GM12878 (cell line): ENCODE measurements around the gene PTPN13. TPM values are rescaled to one million over a fixed set of nuclear protein-coding genes. Genes with fewer than 3 reads are reported as not detected.

Experiments
- ATAC-seq: fragments of 200-7000 bp; cut with Tn5 transposase; 3 replicates; pipeline ENCODE4 v1.9.1; 2020; ENCODE audit warnings: mild to moderate bottlenecking, moderate library complexity
- BruUV-seq: library from RNA; stranded (reverse); fragments of 400-500 nt; replicated peaks from 2 replicates; lab custom pipeline; 2021; lab: Mats Ljungman, UMichigan
- CTCF ChIA-PET: fragments of 300-600 bp; sonication (Branson Sonifier 250); formaldehyde crosslinking; extraction: SDS; loops from one replicate; lab custom pipeline; 2021; ENCODE audit warnings: inconsistent platforms; lab: Yijun Ruan, JAX
- POLR2A ChIA-PET: fragments of 350-600 bp; formaldehyde crosslinking; extraction: SDS; loops from one replicate; lab custom pipeline; 2021; ENCODE audit warnings: inconsistent platforms; lab: Charles Lee
- RAD21 ChIA-PET: fragments of 300-600 bp; sonication (Branson Sonifier 250); formaldehyde crosslinking; loops from one replicate; lab custom pipeline; 2023; ENCODE audit warnings: antibody characterized with exemption; ENCODE audit not compliant: unreplicated experiment; lab: Charles Lee
- SMC1A ChIA-PET: fragments of 300-600 bp; sonication (Branson Sonifier 250); formaldehyde crosslinking; loops from one replicate; lab custom pipeline; 2023; ENCODE audit not compliant: unreplicated experiment, uncharacterized antibody; lab: Charles Lee
- DNase-seq: peaks from one replicate; pipeline ENCODE4 v3.0.0-alpha.2; 2011; ENCODE audit warnings: low read depth, low spot score
- FAIRE-seq: peaks from 3 replicates; lab custom pipeline; 2011; peaks lifted over from hg19 to GRCh38; lab: Jason Lieb, UNC
- H2AFZ ChIP-seq: 2 replicates; pipeline ENCODE4 v1.6.0; 2011; ENCODE audit warnings: low read depth, low read length, control low read depth; ENCODE audit not compliant: control insufficient read depth
- H3K27ac ChIP-seq: 2 replicates; pipeline ENCODE4 v1.5.1; 2011; ENCODE audit warnings: control low read depth; ENCODE audit not compliant: control insufficient read depth, insufficient read depth
- H3K27me3 ChIP-seq, 2 experiments: replicated peaks in 1 of 2; 2 replicates each; pipeline versions ENCODE4 v1.6.0 to v1.6.1; 2011; ENCODE audit warnings: low read length in 1 of 2; ENCODE audit not compliant: control insufficient read depth in 2 of 2, insufficient read depth in 2 of 2
- H3K36me3 ChIP-seq, 2 experiments: 2 replicates each; pipeline ENCODE4 v1.5.1; 2011; ENCODE audit warnings: low read length in 1 of 2; ENCODE audit not compliant: control insufficient read depth in 2 of 2, insufficient read depth in 2 of 2
- H3K4me1 ChIP-seq: 2 replicates; pipeline ENCODE4 v1.6.1; 2011; ENCODE audit warnings: mild to moderate bottlenecking, low read length, moderate library complexity, mixed read lengths; ENCODE audit not compliant: control insufficient read depth, insufficient read depth
- H3K4me2 ChIP-seq: 2 replicates; pipeline ENCODE4 v1.6.0; 2011; ENCODE audit warnings: control low read depth; ENCODE audit not compliant: control insufficient read depth, insufficient read depth
- H3K4me3 ChIP-seq: fragments of 200-600 bp; sonication (generic); 2 replicates; pipeline ENCODE4 v1.5.1; 2016
- H3K79me2 ChIP-seq: 2 replicates; pipeline ENCODE4 v1.6.0; 2011; ENCODE audit warnings: low read length; ENCODE audit not compliant: control insufficient read depth, insufficient read depth
- H3K9ac ChIP-seq: 2 replicates; pipeline ENCODE4 v1.8.0; 2011; ENCODE audit warnings: low read length, control low read depth, mixed read lengths; ENCODE audit not compliant: control insufficient read depth, insufficient read depth
- H3K9me3 ChIP-seq: replicated peaks from 3 replicates; pipeline ENCODE4 v1.5.1; 2011; ENCODE audit warnings: mild to moderate bottlenecking, low read length; ENCODE audit not compliant: control insufficient read depth, insufficient read depth
- H4K20me1 ChIP-seq: 2 replicates; pipeline ENCODE4 v1.6.0; 2011; ENCODE audit not compliant: control insufficient read depth, insufficient read depth
- HDGF ChIP-seq: fragments of 450-650 bp; IDR thresholded peaks from 2 replicates; pipeline ENCODE4 v1.6.1; 2016; ENCODE audit warnings: antibody characterized with exemption
- MAX ChIP-seq: IDR thresholded peaks from 2 replicates; pipeline ENCODE4 v1.6.1; 2012; ENCODE audit warnings: low read depth, low read length, improper control_type of control experiment
- NKRF ChIP-seq: fragments of 450-650 bp; conservative IDR thresholded peaks from 2 replicates; pipeline ENCODE4 v1.6.1; 2017; ENCODE audit warnings: mild to moderate bottlenecking, moderate library complexity
- POLR2A ChIP-seq: IDR thresholded peaks from 2 replicates; pipeline ENCODE4 v1.6.1; 2011; ENCODE audit warnings: low read depth, mild to moderate bottlenecking, low read length
- RB1 ChIP-seq: fragments of 450-650 bp; formaldehyde crosslinking; IDR thresholded peaks from 2 replicates; pipeline ENCODE4 v1.6.1; 2017; ENCODE audit warnings: mild to moderate bottlenecking, borderline replicate concordance
- WGBS: methylation state at CpG from one replicate; pipeline ENCODE4 v1.1.6; 2016; ENCODE audit warnings: low lambda C conversion rate; ENCODE audit not compliant: insufficient replicate concordance, insufficient coverage; ENCODE audit errors: missing lambda C conversion rate; 5-methylcytosine and 5-hydroxymethylcytosine counted together
- in situ Hi-C: fragments of 300-500 bp; cut with MboI; formaldehyde crosslinking; loops from 9 replicates; pipeline ENCODE4 v1.14.3; 2018; ENCODE audit warnings: mixed read lengths
- intact Hi-C: fragments of 100-400 bp; cut with micrococcal nuclease; formaldehyde crosslinking; loops from one replicate; pipeline ENCODE4 v1.14.2; 2022; ENCODE audit not compliant: unreplicated experiment
- polyA plus RNA-seq, 11 experiments: library from polyadenylated mRNA; depleted of rRNA in 4 of 11; unstranded in 6 of 11; stranded (reverse) in 5 of 11; fragments of >200 nt; fragmentation: Nextera tagmentation in 4 of 11; fragmentation: Illumina TruSeq in 1 of 11; extraction: Ambion mirVana in 4 of 11; extraction: Trizol in 1 of 11; gene quantifications; 1 replicate in 1 of 11; 2 replicates in 10 of 11; pipeline versions ENCODE4 v1.2.1 to v1.2.3, GENCODE V29; 2011 to 2016; ENCODE audit warnings: inconsistent platforms in 2 of 11, missing spikeins in 2 of 11, low read depth in 1 of 11
- total RNA-seq, 4 experiments: library from RNA; depleted of rRNA in 3 of 4; stranded (reverse); fragments of >200 nt in 3 of 4; fragmentation: Illumina TruSeq in 1 of 4; extraction: Trizol in 1 of 4; gene quantifications; 2 replicates each; pipeline versions ENCODE4 v1.2.1 to v1.2.3, GENCODE V29; 2013 to 2021

Gene PTPN13
- total and polyA plus RNA-seq, 10 of the 15 experiments (the other 5 are each of a cell fraction or from before 2014, with no cell fraction given) = 8.5 to 69.4 (median 33.9) TPM

GRCh38 chr4:86831262-86832130 is 237.4 kb downstream of the PTPN13 start:
- Histone ChIP-seq H3K27me3 (no peaks in the 10 kb centered on the region), H3K27ac (no peak overlapping the region), H4K20me1 (no peaks in the 10 kb centered on the region), H3K9me3 (no peaks in the 10 kb centered on the region), H3K9ac (no peak overlapping the region), H3K79me2 (no peaks in the 10 kb centered on the region), H2AFZ (no peak overlapping the region), H3K36me3 (no peaks in the 10 kb centered on the region), H3K4me3 (no peak overlapping the region), H3K4me1 (no peaks in the 10 kb centered on the region), H3K4me2 (no peak overlapping the region)
- ChIA-PET POLR2A (no interaction called here), RAD21 (no interaction called here), SMC1A (interaction anchor here (1.9 kb wide), 1 partner anchor 13 kb away, joined by 5 read pairs; no protein-coding TSS in a partner anchor), CTCF (interaction anchor here (0.7 to 1.7 kb wide), 4 partner anchors 39 to 539 kb away, joined by 3 to 5 read pairs (median 4); no protein-coding TSS in a partner anchor)
- no peak for FAIRE-seq
- in situ Hi-C loops = no loop called here
- 39% methylated on average over 5 of the region's 5 CpGs for WGBS
- ATAC-seq = no peak
- intact Hi-C loops = no loop called here
- BruUV-seq = no TSS peak
- TF ChIP-seq RB1 = no peak
- TF ChIP-seq NKRF = no peak
- TF ChIP-seq POLR2A = no peak
- no peak for TF ChIP-seq MAX
- no peak for TF ChIP-seq HDGF
- DNase-seq = no peak
